Measurements from ENCODE around the gene TOX2. TPM values are rescaled to one million over a fixed set of nuclear protein-coding genes. Genes with fewer than 3 reads are reported as not detected.
A peak's percentile ranks its signal among the peaks of the same experiment; 100 is the strongest.

TOX2 gene
- total RNA-seq, 1 experiment from 2014 or later = 1.6 TPM

- no peaks in the 10 kb centered on the region for H3K36me3 ChIP-seq (replicated peaks; ENCODE audit: control insufficient read depth, insufficient read depth, low read length)
- no peak for DNase-seq
- H3K4me3 ChIP-seq (ENCODE audit: insufficient read depth, low read depth, low read length) = no peak overlapping the region
- no peaks in the 10 kb centered on the region for H3K27me3 ChIP-seq (ENCODE audit: control insufficient read depth, insufficient read depth, low read length)
These were observed 153.0 kb downstream of the TOX2 start for GRCh38 chr20:44067650-44068081.

GRCh38 chr20:44068316-44069201 is 153.9 kb downstream of the TOX2 start:
- H3K36me3 ChIP-seq (replicated peaks; ENCODE audit: control insufficient read depth, insufficient read depth, low read length) = no peaks in the 10 kb centered on the region
- no peaks in the 10 kb centered on the region for H3K27me3 ChIP-seq (ENCODE audit: control insufficient read depth, insufficient read depth, low read length)
- peak; percentile 82 for DNase-seq
- no peak overlapping the region for H3K4me3 ChIP-seq (ENCODE audit: insufficient read depth, low read depth, low read length)

- no peaks in the 10 kb centered on the region for H3K36me3 ChIP-seq (replicated peaks; ENCODE audit: control insufficient read depth, insufficient read depth, low read length)
- DNase-seq = no peak
- H3K27me3 ChIP-seq (ENCODE audit: control insufficient read depth, insufficient read depth, low read length) = no peaks in the 10 kb centered on the region
- no peak overlapping the region for H3K4me3 ChIP-seq (ENCODE audit: insufficient read depth, low read depth, low read length)
These were observed 154.8 kb downstream of the TOX2 start for GRCh38 chr20:44069203-44070011.

- H3K27me3 ChIP-seq (ENCODE audit: control insufficient read depth, insufficient read depth, low read length) = no peaks in the 10 kb centered on the region
- DNase-seq = no peak
- no peak overlapping the region for H3K4me3 ChIP-seq (ENCODE audit: insufficient read depth, low read depth, low read length)
- H3K36me3 ChIP-seq (replicated peaks; ENCODE audit: control insufficient read depth, insufficient read depth, low read length) = no peaks in the 10 kb centered on the region
These were observed 155.7 kb downstream of the TOX2 start for GRCh38 chr20:44070139-44070900.

GRCh38 chr20:44071057-44071456 is 156.4 kb downstream of the TOX2 start:
- no peaks in the 10 kb centered on the region for H3K27me3 ChIP-seq (ENCODE audit: control insufficient read depth, insufficient read depth, low read length)
- H3K4me3 ChIP-seq (ENCODE audit: insufficient read depth, low read depth, low read length) = no peak overlapping the region
- H3K36me3 ChIP-seq (replicated peaks; ENCODE audit: control insufficient read depth, insufficient read depth, low read length) = no peaks in the 10 kb centered on the region
- DNase-seq = no peak

GRCh38 chr20:44071526-44072111 is 157.0 kb downstream of the TOX2 start:
- DNase-seq = no peak
- Histone ChIP-seq H3K27me3 (ENCODE audit: control insufficient read depth, insufficient read depth, low read length) (no peaks in the 10 kb centered on the region), H3K4me3 (ENCODE audit: insufficient read depth, low read depth, low read length) (no peak overlapping the region), H3K36me3 (replicated peaks; ENCODE audit: control insufficient read depth, insufficient read depth, low read length) (no peaks in the 10 kb centered on the region)

GRCh38 chr20:44072384-44072783 is 157.7 kb downstream of the TOX2 start:
- no peaks in the 10 kb centered on the region for H3K27me3 ChIP-seq (ENCODE audit: control insufficient read depth, insufficient read depth, low read length)
- no peaks in the 10 kb centered on the region for H3K36me3 ChIP-seq (replicated peaks; ENCODE audit: control insufficient read depth, insufficient read depth, low read length)
- H3K4me3 ChIP-seq (ENCODE audit: insufficient read depth, low read depth, low read length) = no peak overlapping the region
- no peak for DNase-seq

DNA sequence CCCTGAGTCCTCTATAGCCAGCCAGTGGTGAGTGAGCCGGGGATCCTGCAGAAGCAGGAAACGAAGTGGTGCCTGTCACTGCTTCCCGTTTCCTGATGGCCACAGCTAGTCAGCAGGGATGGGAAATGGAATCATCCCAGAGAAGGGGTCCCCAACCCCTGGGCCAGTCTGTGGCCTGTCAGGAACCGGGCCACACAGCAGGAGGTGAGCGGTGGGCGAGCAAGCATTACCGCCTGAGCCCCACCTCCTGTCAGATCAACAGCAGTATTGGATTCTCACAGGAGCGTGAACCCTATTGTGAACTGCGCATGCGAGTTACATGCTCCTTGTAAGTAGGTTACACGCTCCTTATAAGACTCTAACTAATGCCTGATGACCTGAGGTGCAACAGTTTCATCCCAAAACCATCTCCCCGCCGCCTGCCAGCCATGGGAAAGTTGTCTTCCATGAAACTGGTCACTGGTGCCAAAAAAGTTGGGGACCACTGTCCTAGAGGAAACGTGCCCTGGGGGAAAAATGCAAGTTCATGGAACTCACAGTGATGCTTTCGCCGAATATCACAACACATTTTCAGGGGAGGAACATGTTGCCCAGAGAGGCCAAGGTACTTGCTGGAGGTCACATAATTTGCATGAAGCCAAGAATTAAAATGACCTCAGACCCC is 158.5 kb downstream of the TOX2 start:
- DNase-seq = no peak
- Histone ChIP-seq H3K4me3 (ENCODE audit: insufficient read depth, low read depth, low read length) (no peak overlapping the region), H3K36me3 (replicated peaks; ENCODE audit: control insufficient read depth, insufficient read depth, low read length) (no peaks in the 10 kb centered on the region), H3K27me3 (ENCODE audit: control insufficient read depth, insufficient read depth, low read length) (no peaks in the 10 kb centered on the region)

- Histone ChIP-seq H3K4me3 (ENCODE audit: insufficient read depth, low read depth, low read length) (no peak overlapping the region), H3K27me3 (ENCODE audit: control insufficient read depth, insufficient read depth, low read length) (no peaks in the 10 kb centered on the region), H3K36me3 (replicated peaks; ENCODE audit: control insufficient read depth, insufficient read depth, low read length) (no peaks in the 10 kb centered on the region)
- no peak for DNase-seq
These were observed 159.0 kb downstream of the TOX2 start for GRCh38 chr20:44073675-44074071.

GRCh38 chr20:44074252-44075151 is 159.8 kb downstream of the TOX2 start:
- Histone ChIP-seq H3K4me3 (ENCODE audit: insufficient read depth, low read depth, low read length) (no peak overlapping the region), H3K27me3 (ENCODE audit: control insufficient read depth, insufficient read depth, low read length) (no peaks in the 10 kb centered on the region), H3K36me3 (replicated peaks; ENCODE audit: control insufficient read depth, insufficient read depth, low read length) (no peaks in the 10 kb centered on the region)
- DNase-seq = no peak

- Histone ChIP-seq H3K27me3 (ENCODE audit: control insufficient read depth, insufficient read depth, low read length) (no peaks in the 10 kb centered on the region), H3K36me3 (replicated peaks; ENCODE audit: control insufficient read depth, insufficient read depth, low read length) (no peaks in the 10 kb centered on the region), H3K4me3 (ENCODE audit: insufficient read depth, low read depth, low read length) (no peak overlapping the region)
- DNase-seq = no peak
These were observed 160.7 kb downstream of the TOX2 start for GRCh38 chr20:44075191-44075949.

DNA sequence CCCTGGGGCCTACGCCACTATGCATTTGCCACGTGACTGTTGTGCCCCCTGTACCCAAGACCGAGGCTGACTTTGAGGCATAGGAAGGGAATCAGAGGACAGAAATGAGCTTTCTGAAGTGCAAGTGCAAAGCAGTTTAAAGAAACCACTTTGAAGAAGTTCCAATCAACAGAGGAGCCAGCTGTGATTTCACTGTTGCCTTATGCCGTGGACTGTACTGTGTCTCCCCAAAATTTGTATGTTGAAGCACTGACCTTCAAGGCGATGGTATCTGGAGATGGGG is 161.2 kb downstream of the TOX2 start:
- no peak overlapping the region for H3K4me3 ChIP-seq (ENCODE audit: insufficient read depth, low read depth, low read length)
- H3K27me3 ChIP-seq (ENCODE audit: control insufficient read depth, insufficient read depth, low read length) = no peaks in the 10 kb centered on the region
- no peak for DNase-seq
- H3K36me3 ChIP-seq (replicated peaks; ENCODE audit: control insufficient read depth, insufficient read depth, low read length) = no peaks in the 10 kb centered on the region

DNA sequence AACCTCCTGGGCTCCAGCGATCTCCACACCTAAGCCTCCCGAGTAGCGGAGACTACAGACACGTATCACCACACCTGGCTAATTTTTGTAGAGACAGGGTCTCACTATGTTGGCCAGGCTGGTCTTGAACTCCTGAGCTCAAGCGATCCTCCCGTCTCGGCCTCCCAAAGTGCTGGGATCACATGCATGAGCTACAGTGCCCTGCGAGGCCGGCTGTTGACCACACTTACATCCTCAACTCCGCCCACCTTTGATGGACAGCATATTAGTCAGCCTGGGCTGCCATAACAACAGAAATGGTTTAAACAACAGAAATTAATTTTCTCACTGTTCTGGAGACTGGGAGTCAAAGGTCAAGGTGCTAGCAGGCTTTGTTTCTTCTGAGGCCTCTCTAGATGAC is 164.6 kb downstream of the TOX2 start:
- Histone ChIP-seq H3K4me3 (ENCODE audit: insufficient read depth, low read depth, low read length) (no peak overlapping the region), H3K36me3 (replicated peaks; ENCODE audit: control insufficient read depth, insufficient read depth, low read length) (no peaks in the 10 kb centered on the region), H3K27me3 (ENCODE audit: control insufficient read depth, insufficient read depth, low read length) (no peaks in the 10 kb centered on the region)
- no peak for DNase-seq

Measured in H7 (cell line).